Neural cell (in vitro differentiated cells): ENCODE measurements around the gene ARFGEF3. TPM values are rescaled to one million over a fixed set of nuclear protein-coding genes. Genes with fewer than 3 reads are reported as not detected.

Experiments
- H2AFZ ChIP-seq: fragments of 200-600, 300-800 bp; sonication (generic), shearing (Covaris generic); 2 replicates; pipeline ENCODE4 v1.6.0; 2014; ENCODE audit warnings: low read depth, mild to moderate bottlenecking, antibody characterized with exemption, low read length, moderate library complexity
- H3F3A ChIP-seq: fragments of 200-600 bp; shearing (Covaris generic); 2 replicates; pipeline ENCODE4 v1.6.1; 2016; ENCODE audit warnings: mild to moderate bottlenecking, moderate library complexity, mixed read lengths, antibody characterized with exemption, low read length; ENCODE audit not compliant: insufficient read depth, poor library complexity, severe bottlenecking
- H3K27ac ChIP-seq: fragments of 200-600, 300-800 bp; sonication (generic), shearing (Covaris generic); 2 replicates; pipeline ENCODE4 v1.5.1; 2014; ENCODE audit warnings: mild to moderate bottlenecking, low read length, moderate library complexity
- H3K27me3 ChIP-seq: fragments of 300-800, 200-600 bp; sonication (generic), shearing (Covaris generic); 2 replicates; pipeline ENCODE4 v1.6.0; 2014; ENCODE audit warnings: mild to moderate bottlenecking, low read depth, low read length, moderate library complexity; ENCODE audit not compliant: insufficient read depth
- H3K36me3 ChIP-seq: fragments of 300-800, 200-600 bp; sonication (generic), shearing (Covaris generic); 2 replicates; pipeline ENCODE4 v1.5.1; 2014; ENCODE audit warnings: mild to moderate bottlenecking, antibody characterized with exemption, low read length, moderate library complexity; ENCODE audit not compliant: insufficient read depth
- H3K4me2 ChIP-seq: fragments of 300-800, 200-600 bp; sonication (generic), shearing (Covaris generic); 2 replicates; pipeline ENCODE4 v1.6.0; 2014; ENCODE audit warnings: mild to moderate bottlenecking, low read length
- H3K4me3 ChIP-seq: fragments of 300-800, 200-600 bp; sonication (generic), shearing (Covaris generic); 2 replicates; pipeline ENCODE4 v1.5.1; 2014; ENCODE audit warnings: mild to moderate bottlenecking, low read length, moderate library complexity
- H3K79me2 ChIP-seq: fragments of 200-600 bp; shearing (Covaris generic); replicated peaks from 2 replicates; pipeline ENCODE4 v1.6.0; 2014; ENCODE audit warnings: mild to moderate bottlenecking, low read length, moderate library complexity; ENCODE audit not compliant: insufficient read depth
- H3K9ac ChIP-seq: fragments of 300-800, 200-600 bp; sonication (generic), shearing (Covaris generic); 2 replicates; pipeline ENCODE4 v1.6.1; 2016; ENCODE audit warnings: mild to moderate bottlenecking, low read length, mixed read lengths
- H3K9me2 ChIP-seq: fragments of 200-600 bp; shearing (Covaris generic); 2 replicates; pipeline ENCODE4 v1.6.1; 2016; ENCODE audit warnings: mild to moderate bottlenecking, low read length, mixed read lengths; ENCODE audit not compliant: insufficient read depth
- H3K9me3 ChIP-seq: fragments of 200-600, 300-800 bp; sonication (generic), shearing (Covaris generic); 2 replicates; pipeline ENCODE4 v1.6.1; 2016; ENCODE audit warnings: mild to moderate bottlenecking, mixed run types, low read length, moderate library complexity, mixed read lengths
- H4K20me1 ChIP-seq: fragments of 200-600 bp; shearing (Covaris generic); 2 replicates; pipeline ENCODE4 v1.6.1; 2016; ENCODE audit warnings: mild to moderate bottlenecking, mixed run types; ENCODE audit not compliant: insufficient read depth
- EP300 ChIP-seq: fragments of 450-650 bp; conservative IDR thresholded peaks from 2 replicates; pipeline ENCODE4 v1.6.1; 2014; ENCODE audit warnings: antibody characterized with exemption, mild to moderate bottlenecking, moderate library complexity; ENCODE audit not compliant: poor library complexity, severe bottlenecking
- EZH2 ChIP-seq: fragments of 200-600, 300-800 bp; shearing (Covaris generic), sonication (generic); IDR thresholded peaks from 2 replicates; pipeline ENCODE4 v1.6.1; 2014; ENCODE audit warnings: antibody characterized with exemption, low read length, borderline replicate concordance, mild to moderate bottlenecking; ENCODE audit not compliant: insufficient read depth, poor library complexity, severe bottlenecking
- MXI1 ChIP-seq: fragments of 450-650 bp; conservative IDR thresholded peaks from 2 replicates; pipeline ENCODE4 v1.6.1; 2014; ENCODE audit warnings: antibody characterized with exemption, mild to moderate bottlenecking; ENCODE audit not compliant: poor library complexity, severe bottlenecking
- POLR2AphosphoS5 ChIP-seq: IDR thresholded peaks from 2 replicates; pipeline ENCODE4 v1.6.1; 2012
- RAD21 ChIP-seq: fragments of 450-650 bp; conservative IDR thresholded peaks from 2 replicates; pipeline ENCODE4 v1.6.1; 2014; ENCODE audit warnings: antibody characterized with exemption, mild to moderate bottlenecking, moderate library complexity
- REST ChIP-seq: IDR thresholded peaks from 2 replicates; pipeline ENCODE4 v1.6.1; 2012; ENCODE audit warnings: borderline replicate concordance
- SMC3 ChIP-seq: fragments of 450-650 bp; conservative IDR thresholded peaks from 2 replicates; pipeline ENCODE4 v1.6.1; 2014; ENCODE audit warnings: antibody characterized with exemption, mild to moderate bottlenecking, moderate library complexity; ENCODE audit not compliant: poor library complexity
- TAF1 ChIP-seq: IDR thresholded peaks from 2 replicates; pipeline ENCODE4 v1.6.1; 2012; ENCODE audit warnings: low read depth
- polyA plus RNA-seq: library from polyadenylated mRNA; depleted of rRNA; stranded (reverse); fragments of >200 nt; gene quantifications from 2 replicates; pipeline ENCODE4 v1.2.3, GENCODE V29; 2014
- TF ChIP-seq, protein P1 (sequence below): fragments of 450-650 bp; IDR thresholded peaks from 2 replicates; pipeline ENCODE4 v1.5.1; 2014; ENCODE audit warnings: antibody characterized with exemption, mild to moderate bottlenecking, moderate library complexity; ENCODE audit not compliant: poor library complexity, severe bottlenecking

The ARFGEF3 gene
- polyA plus RNA-seq, 1 donor from 2014 or later, result 4.6 TPM

DNA sequence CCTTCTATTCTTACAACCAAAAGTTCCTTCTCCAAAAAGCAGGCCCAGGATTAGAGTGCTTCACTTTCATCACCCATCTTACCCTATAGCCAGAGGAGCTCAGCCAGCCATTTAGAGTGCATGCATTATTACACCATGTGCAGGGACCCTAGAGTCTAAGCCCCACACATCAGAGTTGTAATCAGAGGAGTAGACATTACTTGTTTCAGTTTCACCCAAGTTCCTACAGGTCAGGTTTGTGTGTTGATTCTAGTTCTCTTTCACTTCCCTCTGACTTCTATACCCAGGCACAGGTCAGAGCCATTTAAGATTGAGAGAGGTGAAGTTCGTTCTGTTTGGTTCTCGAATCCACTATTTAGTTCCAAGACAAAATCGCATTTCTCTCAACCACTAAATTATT is 16.3 kb upstream of the ARFGEF3 start:
- no peak overlapping the region for H3K27ac ChIP-seq
- TF ChIP-seq REST (no peak), EP300 (no peak), POLR2AphosphoS5 (no peak), TAF1 (no peak), SMC3 (no peak), EZH2 (no peak), RAD21 (no peak), MXI1 (no peak)
- TF ChIP-seq, protein P1, sequence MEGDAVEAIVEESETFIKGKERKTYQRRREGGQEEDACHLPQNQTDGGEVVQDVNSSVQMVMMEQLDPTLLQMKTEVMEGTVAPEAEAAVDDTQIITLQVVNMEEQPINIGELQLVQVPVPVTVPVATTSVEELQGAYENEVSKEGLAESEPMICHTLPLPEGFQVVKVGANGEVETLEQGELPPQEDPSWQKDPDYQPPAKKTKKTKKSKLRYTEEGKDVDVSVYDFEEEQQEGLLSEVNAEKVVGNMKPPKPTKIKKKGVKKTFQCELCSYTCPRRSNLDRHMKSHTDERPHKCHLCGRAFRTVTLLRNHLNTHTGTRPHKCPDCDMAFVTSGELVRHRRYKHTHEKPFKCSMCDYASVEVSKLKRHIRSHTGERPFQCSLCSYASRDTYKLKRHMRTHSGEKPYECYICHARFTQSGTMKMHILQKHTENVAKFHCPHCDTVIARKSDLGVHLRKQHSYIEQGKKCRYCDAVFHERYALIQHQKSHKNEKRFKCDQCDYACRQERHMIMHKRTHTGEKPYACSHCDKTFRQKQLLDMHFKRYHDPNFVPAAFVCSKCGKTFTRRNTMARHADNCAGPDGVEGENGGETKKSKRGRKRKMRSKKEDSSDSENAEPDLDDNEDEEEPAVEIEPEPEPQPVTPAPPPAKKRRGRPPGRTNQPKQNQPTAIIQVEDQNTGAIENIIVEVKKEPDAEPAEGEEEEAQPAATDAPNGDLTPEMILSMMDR, result no peak
- H3K4me3 ChIP-seq, result no peak overlapping the region
- no peaks in the 10 kb centered on the region for H3K27me3 ChIP-seq
- no peaks in the 10 kb centered on the region for H3F3A ChIP-seq
- H3K9ac ChIP-seq, result no peak overlapping the region
- no peaks in the 10 kb centered on the region for H3K36me3 ChIP-seq
- no peaks in the 10 kb centered on the region for H3K79me2 ChIP-seq
- no peak overlapping the region for H3K4me2 ChIP-seq
- no peaks in the 10 kb centered on the region for H3K9me2 ChIP-seq
- H4K20me1 ChIP-seq, result no peaks in the 10 kb centered on the region
- H2AFZ ChIP-seq, result no peak overlapping the region
- H3K9me3 ChIP-seq, result no peaks in the 10 kb centered on the region

GRCh38 chr6:138146544-138146943 is 15.2 kb upstream of the ARFGEF3 start:
- Histone ChIP-seq H3K27me3 (no peaks in the 10 kb centered on the region), H3K4me3 (no peak overlapping the region), H3K27ac (no peak overlapping the region), H3F3A (no peaks in the 10 kb centered on the region), H2AFZ (no peak overlapping the region), H3K4me2 (no peak overlapping the region), H3K79me2 (no peaks in the 10 kb centered on the region), H3K9me2 (no peaks in the 10 kb centered on the region), H3K9ac (no peak overlapping the region), H3K9me3 (no peaks in the 10 kb centered on the region), H4K20me1 (no peaks in the 10 kb centered on the region), H3K36me3 (no peaks in the 10 kb centered on the region)
- TF ChIP-seq REST (no peak), EP300 (no peak), RAD21 (no peak), EZH2 (no peak), TAF1 (no peak), SMC3 (no peak), POLR2AphosphoS5 (no peak), MXI1 (no peak)
- TF ChIP-seq, protein P1, result no peak
